HEK293 (cell line): ENCODE data around the gene NUAK1.

Experiments
- CTCF ChIA-PET: fragments of 350-600 bp; formaldehyde crosslinking; extraction: SDS; loops from one replicate; lab custom pipeline; 2021; ENCODE audit warnings: antibody characterized with exemption; lab: Yijun Ruan, JAX
- POLR2A ChIA-PET: fragments of 300-600 bp; formaldehyde crosslinking; extraction: SDS; loops from one replicate; lab custom pipeline; 2020; ENCODE audit warnings: antibody characterized with exemption, inconsistent platforms; lab: Yijun Ruan, JAX
- H3K27ac ChIP-seq: fragments of 200-500 bp; sonication (Bioruptor generic); 2 replicates; pipeline ENCODE4 v1.5.1; 2014; ENCODE audit warnings: low read depth, low read length, control low read depth, inconsistent platforms; ENCODE audit errors: extremely low read depth
- H3K36me3 ChIP-seq, 2 experiments: fragments of 200-500 bp in 1 of 2; sonication (Bioruptor generic) in 1 of 2; 1 replicate in 1 of 2; 2 replicates in 1 of 2; pipeline ENCODE4 v1.5.1; 2014 to 2017; ENCODE audit warnings: inconsistent platforms in 2 of 2, low read length in 2 of 2; ENCODE audit not compliant: control insufficient read depth in 2 of 2, insufficient read depth in 1 of 2
- H3K4me1 ChIP-seq: fragments of 200-500 bp; sonication (Bioruptor generic); 2 replicates; pipeline ENCODE4 v1.5.1; 2014; ENCODE audit warnings: mild to moderate bottlenecking, low read length, inconsistent platforms; ENCODE audit not compliant: control insufficient read depth, insufficient read depth
- H3K4me3 ChIP-seq: 2 replicates; pipeline ENCODE4 v1.5.1; 2011; ENCODE audit warnings: low read depth, mild to moderate bottlenecking, control low read depth, low read length, moderate library complexity
- H3K9me3 ChIP-seq: fragments of 200-500 bp; sonication (Bioruptor generic); 2 replicates; pipeline ENCODE4 v1.5.1; 2014; ENCODE audit warnings: low read depth, low read length, inconsistent platforms; ENCODE audit not compliant: control insufficient read depth, insufficient read depth
- BCL11A ChIP-seq: fragments of 450-650 bp; formaldehyde crosslinking; IDR thresholded peaks from 2 replicates; pipeline ENCODE4 v1.5.1; 2016; ENCODE audit warnings: low read depth, missing biosample characterization, missing genetic modification characterization
- GFI1B ChIP-seq: fragments of 450-650 bp; formaldehyde crosslinking; IDR thresholded peaks from 2 replicates; pipeline ENCODE4 v1.5.1; 2016; ENCODE audit warnings: missing biosample characterization, missing genetic modification characterization
- INSM2 ChIP-seq: fragments of 450-650 bp; formaldehyde crosslinking; IDR thresholded peaks from 2 replicates; pipeline ENCODE4 v1.5.1; 2016; ENCODE audit warnings: missing biosample characterization, missing genetic modification characterization
- KLF7 ChIP-seq: fragments of 450-650 bp; formaldehyde crosslinking; IDR thresholded peaks from 2 replicates; pipeline ENCODE4 v1.5.1; 2016; ENCODE audit warnings: missing biosample characterization, missing genetic modification characterization, borderline replicate concordance
- MYNN ChIP-seq: fragments of 450-650 bp; formaldehyde crosslinking; IDR thresholded peaks from 2 replicates; pipeline ENCODE4 v1.5.1; 2016; ENCODE audit warnings: missing biosample characterization, missing genetic modification characterization, borderline replicate concordance
- MZF1 ChIP-seq: fragments of 450-650 bp; formaldehyde crosslinking; IDR thresholded peaks from 2 replicates; pipeline ENCODE4 v1.5.1; 2017; ENCODE audit warnings: missing biosample characterization, missing genetic modification characterization, borderline replicate concordance
- PRDM10 ChIP-seq: fragments of 450-650 bp; formaldehyde crosslinking; IDR thresholded peaks from 2 replicates; pipeline ENCODE4 v1.5.1; 2016; ENCODE audit warnings: missing biosample characterization, missing genetic modification characterization
- RBAK ChIP-seq: fragments of 450-650 bp; formaldehyde crosslinking; IDR thresholded peaks from 2 replicates; pipeline ENCODE4 v1.5.1; 2016; ENCODE audit warnings: missing biosample characterization, missing genetic modification characterization
- TCF7L2 ChIP-seq: IDR thresholded peaks from 2 replicates; pipeline ENCODE4 v1.6.1; 2011; ENCODE audit warnings: low read depth, mild to moderate bottlenecking, inconsistent platforms, low read length, moderate library complexity, borderline replicate concordance
- ZBTB21 ChIP-seq: fragments of 450-650 bp; formaldehyde crosslinking; IDR thresholded peaks from 2 replicates; pipeline ENCODE4 v1.5.1; 2017; ENCODE audit warnings: missing biosample characterization, missing genetic modification characterization
- ZFP69B ChIP-seq: fragments of 450-650 bp; formaldehyde crosslinking; IDR thresholded peaks from 2 replicates; pipeline ENCODE4 v1.5.1; 2016; ENCODE audit warnings: missing biosample characterization, missing genetic modification characterization
- ZNF26 ChIP-seq: fragments of 450-650 bp; formaldehyde crosslinking; IDR thresholded peaks from 2 replicates; pipeline ENCODE4 v1.5.1; 2016; ENCODE audit warnings: missing biosample characterization, missing genetic modification characterization
- ZNF266 ChIP-seq: fragments of 450-650 bp; formaldehyde crosslinking; IDR thresholded peaks from 2 replicates; pipeline ENCODE4 v1.5.1; 2016; ENCODE audit warnings: missing biosample characterization, missing genetic modification characterization, low read depth
- ZNF354C ChIP-seq: fragments of 450-650 bp; formaldehyde crosslinking; IDR thresholded peaks from 2 replicates; pipeline ENCODE4 v1.5.1; 2016; ENCODE audit warnings: missing biosample characterization, missing genetic modification characterization, low read depth, borderline replicate concordance
- ZNF510 ChIP-seq: fragments of 450-650 bp; formaldehyde crosslinking; IDR thresholded peaks from 2 replicates; pipeline ENCODE4 v1.5.1; 2018; ENCODE audit warnings: mild to moderate bottlenecking, missing genetic modification characterization, missing biosample characterization; ENCODE audit not compliant: insufficient replicate concordance
- ZNF560 ChIP-seq: fragments of 450-650 bp; formaldehyde crosslinking; IDR thresholded peaks from 2 replicates; pipeline ENCODE4 v1.5.1; 2017; ENCODE audit warnings: missing biosample characterization, missing genetic modification characterization, borderline replicate concordance
- ZNF600 ChIP-seq: fragments of 450-650 bp; formaldehyde crosslinking; IDR thresholded peaks from 2 replicates; pipeline ENCODE4 v1.5.1; 2016; ENCODE audit warnings: missing biosample characterization, missing genetic modification characterization
- ZNF645 ChIP-seq: fragments of 450-650 bp; formaldehyde crosslinking; IDR thresholded peaks from 2 replicates; pipeline ENCODE4; 2016; ENCODE audit warnings: missing biosample characterization, missing genetic modification characterization
- ZNF654 ChIP-seq: fragments of 450-650 bp; formaldehyde crosslinking; IDR thresholded peaks from 2 replicates; pipeline ENCODE4 v1.5.1; 2016; ENCODE audit warnings: low read depth, missing biosample characterization, missing genetic modification characterization
- ZNF692 ChIP-seq: fragments of 450-650 bp; formaldehyde crosslinking; IDR thresholded peaks from 2 replicates; pipeline ENCODE4 v1.5.1; 2016; ENCODE audit warnings: missing biosample characterization, missing genetic modification characterization
- ZNF747 ChIP-seq: fragments of 450-650 bp; formaldehyde crosslinking; IDR thresholded peaks from 2 replicates; pipeline ENCODE4 v1.5.1; 2016; ENCODE audit warnings: missing biosample characterization, missing genetic modification characterization
- ZNF791 ChIP-seq: fragments of 450-650 bp; formaldehyde crosslinking; IDR thresholded peaks from 2 replicates; pipeline ENCODE4 v1.5.1; 2016; ENCODE audit warnings: missing biosample characterization, missing genetic modification characterization

Gene NUAK1

GRCh38 chr12:106098691-106099200 is 40.0 kb downstream of the NUAK1 start:
- H3K4me1 ChIP-seq, result peaks cover 8% of the 10 kb centered on the region
- H3K9me3 ChIP-seq, result no peaks in the 10 kb centered on the region
- H3K36me3 ChIP-seq, result peaks cover 0 to 6% of the 10 kb centered on the region in 2 experiments; a peak in 2 of 3 replicates
- H3K27ac ChIP-seq, result no peak overlapping the region
- POLR2A ChIA-PET, result no interaction called here
- TF ChIP-seq TCF7L2, result peak; percentile 33; the same call in 1 of the 2 replicates
- no peak for TF ChIP-seq ZNF266 (tag by site-specific recombination)
- CTCF ChIA-PET, result no interaction called here
- no peak overlapping the region for H3K4me3 ChIP-seq

GRCh38 chr12:106097011-106097410 is 41.7 kb downstream of the NUAK1 start:
- TF ChIP-seq ZNF510 (no peak), ZNF645 (tag by site-specific recombination) (no peak), ZBTB21 (tag by site-specific recombination) (no peak), RBAK (tag by site-specific recombination) (no peak), ZNF747 (tag by site-specific recombination) (no peak), ZNF791 (tag by site-specific recombination) (no peak), KLF7 (tag by site-specific recombination) (no peak), ZNF654 (tag by site-specific recombination) (no peak), ZFP69B (tag by site-specific recombination) (no peak), MZF1 (tag by site-specific recombination) (no peak), INSM2 (tag by site-specific recombination) (no peak), GFI1B (tag by site-specific recombination) (no peak), MYNN (tag by site-specific recombination) (no peak), PRDM10 (tag by site-specific recombination) (no peak), ZNF354C (tag by site-specific recombination) (no peak), BCL11A (no peak), ZNF560 (tag by site-specific recombination) (no peak), ZNF692 (no peak), ZNF26 (tag by site-specific recombination) (no peak), ZNF600 (no peak)
- POLR2A ChIA-PET, result no interaction called here
- CTCF ChIA-PET, result interaction anchor here (0.7 kb wide), 1 partner anchor 331 kb away, joined by 3 read pairs; no protein-coding TSS in a partner anchor
- H3K27ac ChIP-seq, result no peak overlapping the region
- H3K4me1 ChIP-seq, result peaks cover 8% of the 10 kb centered on the region
- H3K9me3 ChIP-seq, result no peaks in the 10 kb centered on the region
- no peaks in the 10 kb centered on the region for H3K36me3 ChIP-seq
- no peak overlapping the region for H3K4me3 ChIP-seq
